Activated CD4-positive, alpha-beta memory T cell treated with anti-CD3 and anti-CD28 coated beads, Interleukin-2, amount 10 ng/mL, durations not matched to agents 7 days and 5 days (primary cell): Measurements from ENCODE around the gene TEX13D. TPM values are rescaled to one million over a fixed set of nuclear protein-coding genes. Genes with fewer than 3 reads are reported as not detected.
"Not testable (repeated sequence)": the region's sequence is repeated elsewhere in the genome, so short reads cannot be mapped to it uniquely, and the experiment has no call there.

Source experiments
- CTCF ChIA-PET: fragments of 350-600 bp; sonication (Branson Sonifier 250); formaldehyde crosslinking; loops from one replicate; lab custom pipeline; 2021; ENCODE audit warnings: antibody characterized with exemption, inconsistent platforms; lab: Charles Lee
- POLR2A ChIA-PET: fragments of 350-600 bp; sonication (Branson Sonifier 250); formaldehyde crosslinking; loops from one replicate; lab custom pipeline; 2021; ENCODE audit warnings: antibody characterized with exemption; lab: Charles Lee
- DNase-seq: peaks from one replicate; pipeline ENCODE4 v3.0.0-alpha.2; 2020
- H3K27ac Mint-ChIP-seq: one replicate; pipeline ENCODE4 v1.8.0; 2021; ENCODE audit warnings: mild to moderate bottlenecking, mixed read lengths
- H3K27me3 Mint-ChIP-seq: one replicate; pipeline ENCODE4 v1.8.0; 2021; ENCODE audit warnings: mixed read lengths
- H3K36me3 Mint-ChIP-seq: one replicate; pipeline ENCODE4 v1.8.0; 2021; ENCODE audit warnings: low read depth, mixed read lengths
- H3K4me1 Mint-ChIP-seq: one replicate; pipeline ENCODE4 v1.8.0; 2021; ENCODE audit warnings: mixed read lengths
- H3K4me3 Mint-ChIP-seq: one replicate; pipeline ENCODE4 v1.8.0; 2021; ENCODE audit warnings: mild to moderate bottlenecking, mixed read lengths
- H3K9me3 Mint-ChIP-seq: one replicate; pipeline ENCODE4 v1.8.0; 2021; ENCODE audit warnings: mixed read lengths
- total RNA-seq, 2 experiments: library from RNA; stranded (reverse); gene quantifications; one replicate each; pipeline ENCODE4 v1.2.3, GENCODE V29; 2021

The TEX13D gene
- total RNA-seq = not detected

DNA sequence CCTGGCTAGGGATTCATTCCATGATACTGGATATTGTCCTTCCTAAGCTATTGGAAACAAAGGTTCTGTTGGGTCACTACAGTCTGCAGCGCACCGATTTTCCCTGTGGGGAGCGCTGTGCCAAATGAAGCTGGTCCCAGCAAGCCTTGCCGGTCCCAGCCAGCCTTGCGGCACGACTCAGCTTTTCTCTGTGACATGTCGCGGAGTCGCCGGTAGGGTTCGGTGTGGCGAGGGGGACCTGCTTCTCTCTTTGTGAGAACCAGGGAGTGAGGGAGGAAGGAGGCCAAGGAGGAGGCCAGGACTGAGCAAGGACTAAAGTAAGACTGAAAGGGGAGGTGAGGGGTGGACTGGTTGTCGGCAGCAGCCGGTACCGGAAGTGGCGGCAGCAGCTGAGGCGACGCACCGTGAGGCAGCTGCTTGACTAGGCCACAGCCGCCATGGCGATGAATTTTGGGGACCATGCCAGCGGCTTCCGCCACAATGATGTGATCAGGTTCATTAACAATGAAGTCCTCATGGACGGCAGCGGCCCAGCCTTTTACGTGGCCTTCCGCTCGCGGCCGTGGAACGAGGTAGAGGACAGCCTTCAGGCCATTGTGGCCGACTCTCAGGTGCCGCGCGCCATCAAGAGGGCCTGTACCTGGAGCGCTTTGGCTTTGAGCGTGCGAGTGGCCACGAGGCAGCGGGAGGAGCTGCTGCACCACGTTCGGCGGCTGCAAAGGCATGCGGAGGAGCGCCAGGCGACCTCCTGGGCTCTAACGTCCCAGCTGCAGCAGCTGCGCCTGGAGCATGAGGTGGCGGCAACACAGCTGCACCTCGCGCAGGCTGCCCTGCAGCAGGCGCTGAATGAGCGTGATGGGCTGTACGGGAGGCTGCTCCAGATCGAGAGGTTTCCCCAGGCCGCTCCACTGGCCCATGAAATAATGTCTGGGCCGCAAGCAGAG is at the start of gene TEX13D:
TEX13D (plus strand) TSS at position 180 of the 944 bp plus-strand sequence; CDS start at position 438, 258 bp downstream.
- no peaks in the 10 kb centered on the region for H3K36me3 Mint-ChIP-seq
- H3K4me1 Mint-ChIP-seq = peaks cover 29% of the 10 kb centered on the region
- H3K4me3 Mint-ChIP-seq = no peak within 1 kb of the TSS
- H3K27ac Mint-ChIP-seq = no peak within 1 kb of the TSS
- ChIA-PET CTCF (no interaction called here), POLR2A (no interaction called here)
- H3K9me3 Mint-ChIP-seq = no peaks in the 10 kb centered on the region
- no peaks in the 10 kb centered on the region for H3K27me3 Mint-ChIP-seq
- DNase-seq = no peak

DNA sequence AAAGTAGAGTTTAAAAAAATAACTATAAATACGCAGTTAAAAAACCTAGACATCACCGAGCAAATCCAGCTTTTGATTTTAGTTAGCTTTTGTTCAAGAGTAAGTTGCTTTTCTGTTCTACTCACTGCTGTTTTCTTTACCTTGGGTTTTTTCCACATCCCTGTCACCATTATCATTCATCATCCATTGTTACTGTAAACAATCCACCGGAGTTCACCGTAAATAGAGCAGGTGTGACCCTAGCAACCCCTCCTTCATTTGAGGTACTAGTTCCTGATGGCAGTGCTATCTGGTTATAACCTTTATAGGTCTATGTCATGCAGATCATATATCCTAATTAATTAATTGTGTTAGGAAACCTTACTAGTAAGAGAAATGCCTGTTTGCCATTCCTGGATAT is 43.0 kb upstream of the TEX13D start:
- ChIA-PET POLR2A (no interaction called here), CTCF (no interaction called here)
- Mint-ChIP-seq H3K4me1 (no peaks in the 10 kb centered on the region), H3K27ac (no peak overlapping the region), H3K4me3 (no peak overlapping the region), H3K9me3 (peaks cover 7% of the 10 kb centered on the region), H3K36me3 (peaks cover 2% of the 10 kb centered on the region), H3K27me3 (no peaks in the 10 kb centered on the region)
- DNase-seq = no peak

DNA sequence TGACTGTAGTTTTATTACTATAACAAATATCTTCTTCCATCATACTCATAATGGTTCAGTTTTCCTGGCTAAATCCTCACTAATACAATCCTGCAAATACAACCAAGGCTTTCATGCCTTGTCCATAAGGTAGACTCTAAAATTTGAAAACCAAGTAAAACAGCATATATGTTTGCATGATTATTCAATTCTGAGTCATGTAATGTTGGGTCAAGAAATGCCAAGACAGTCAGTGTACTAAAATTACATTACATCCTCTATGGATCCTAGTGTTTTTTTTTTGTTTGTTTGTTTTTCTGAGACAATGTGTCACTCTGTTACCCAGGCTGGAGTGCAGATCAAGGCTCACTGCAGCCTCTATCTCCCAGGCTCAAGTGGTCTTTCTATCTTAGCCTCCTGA is 38.6 kb upstream of the TEX13D start:
- POLR2A ChIA-PET = no interaction called here

DNA sequence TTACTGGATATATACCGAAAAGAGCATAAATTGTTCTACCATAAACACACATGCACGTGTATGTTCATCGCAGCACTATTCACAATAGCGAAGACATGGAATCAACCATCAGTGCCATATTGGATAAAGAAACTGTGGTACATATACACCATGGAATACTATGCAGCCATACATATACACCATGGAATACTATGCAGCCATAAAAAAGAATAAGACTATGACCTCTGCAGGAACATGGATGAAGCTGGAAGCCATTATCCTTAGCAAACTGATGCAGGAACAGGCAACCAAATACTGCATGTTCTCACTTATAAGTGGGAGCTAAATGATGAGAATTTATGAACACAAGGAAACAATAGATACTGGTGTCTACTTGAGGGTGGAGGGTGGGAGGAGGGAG is 33.1 kb upstream of the TEX13D start:
- H3K9me3 Mint-ChIP-seq, H3K27me3 Mint-ChIP-seq, H3K36me3 Mint-ChIP-seq, H3K27ac Mint-ChIP-seq, CTCF ChIA-PET, DNase-seq, H3K4me3 Mint-ChIP-seq: not testable (repeated sequence)
- POLR2A ChIA-PET = interaction anchor here (0.7 to 0.9 kb wide), 2 partner anchors 8 to 43 kb away, joined by 3 read pairs; no protein-coding TSS in a partner anchor
- H3K4me1 Mint-ChIP-seq = peaks cover 22% of the 10 kb centered on the region

More for the DNA sequence above, 38.6 kb upstream of the TEX13D start:
- Mint-ChIP-seq H3K27me3 (no peaks in the 10 kb centered on the region), H3K4me3 (no peak overlapping the region), H3K4me1 (no peaks in the 10 kb centered on the region), H3K27ac (no peak overlapping the region), H3K36me3 (peaks cover 4% of the 10 kb centered on the region), H3K9me3 (peaks cover 8% of the 10 kb centered on the region)
- CTCF ChIA-PET = no interaction called here
- no peak for DNase-seq

DNA sequence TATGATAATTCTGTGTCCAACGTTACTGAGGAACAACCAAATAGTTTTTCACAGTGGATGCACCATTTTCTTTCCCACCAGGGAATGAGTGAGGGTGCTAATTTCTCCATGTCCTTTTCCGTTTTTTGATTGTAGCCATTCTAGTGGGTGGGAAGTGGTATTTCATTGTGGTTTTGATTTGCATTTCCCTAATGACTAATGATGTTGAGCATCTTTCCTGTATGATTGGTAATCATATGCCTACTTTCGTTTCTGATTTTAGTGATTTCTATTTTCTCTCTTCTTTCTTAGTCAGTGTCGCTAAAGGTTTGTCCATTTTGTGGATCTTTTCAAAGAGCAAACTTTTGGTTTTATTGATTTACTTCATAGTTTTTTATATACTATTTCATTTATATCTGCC is 32.1 kb upstream of the TEX13D start:
- Mint-ChIP-seq H3K27ac (peak overlapping the region; percentile 68), H3K27me3 (no peaks in the 10 kb centered on the region), H3K9me3 (peaks cover 5% of the 10 kb centered on the region), H3K36me3 (peaks cover 6% of the 10 kb centered on the region), H3K4me1 (peaks cover 22% of the 10 kb centered on the region), H3K4me3 (peak overlapping the region; percentile 59)
- ChIA-PET POLR2A (interaction anchor here (0.9 kb wide), 1 partner anchor 9 kb away, joined by 3 read pairs; no protein-coding TSS in a partner anchor), CTCF (no interaction called here)
- DNase-seq = no peak

DNA sequence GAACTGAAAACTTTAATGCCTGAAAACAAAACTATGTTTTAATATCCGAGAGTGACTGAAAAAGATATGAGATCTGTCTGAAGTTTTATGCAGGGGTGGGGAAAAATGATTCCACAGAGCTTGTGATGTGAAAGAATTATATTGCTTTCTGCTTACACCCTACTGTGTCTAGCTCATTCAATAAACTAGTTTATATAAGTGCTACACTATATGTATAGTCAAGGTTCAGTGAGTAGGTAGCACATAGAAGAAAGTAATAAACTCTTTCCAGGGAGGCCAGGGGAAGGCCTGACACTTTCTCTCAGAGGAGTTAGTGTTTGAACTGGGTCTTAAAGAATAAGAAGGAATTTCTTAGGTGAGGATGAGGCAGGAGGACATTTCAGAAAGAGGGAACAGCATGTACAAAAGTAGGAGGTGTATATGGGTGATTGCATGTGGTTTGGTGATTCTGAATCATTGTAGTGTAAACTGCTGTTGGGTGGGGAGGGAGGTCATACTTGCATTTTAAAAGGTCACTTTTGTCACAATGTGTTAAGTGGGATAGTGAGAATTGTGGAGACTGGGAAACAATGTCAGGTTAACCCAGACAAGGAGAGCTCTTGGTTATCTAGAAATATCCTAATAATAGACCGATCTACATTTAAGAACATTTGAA is 25.1 kb upstream of the TEX13D start:
- Mint-ChIP-seq H3K9me3 (peaks cover 2% of the 10 kb centered on the region), H3K4me1 (peaks cover 7% of the 10 kb centered on the region), H3K36me3 (peaks cover 12% of the 10 kb centered on the region), H3K4me3 (no peak overlapping the region), H3K27me3 (no peaks in the 10 kb centered on the region), H3K27ac (no peak overlapping the region)
- no peak for DNase-seq
- ChIA-PET POLR2A (interaction anchor here (1.4 kb wide), 1 partner anchor 35 kb away, joined by 4 read pairs; no protein-coding TSS in a partner anchor), CTCF (no interaction called here)

DNA sequence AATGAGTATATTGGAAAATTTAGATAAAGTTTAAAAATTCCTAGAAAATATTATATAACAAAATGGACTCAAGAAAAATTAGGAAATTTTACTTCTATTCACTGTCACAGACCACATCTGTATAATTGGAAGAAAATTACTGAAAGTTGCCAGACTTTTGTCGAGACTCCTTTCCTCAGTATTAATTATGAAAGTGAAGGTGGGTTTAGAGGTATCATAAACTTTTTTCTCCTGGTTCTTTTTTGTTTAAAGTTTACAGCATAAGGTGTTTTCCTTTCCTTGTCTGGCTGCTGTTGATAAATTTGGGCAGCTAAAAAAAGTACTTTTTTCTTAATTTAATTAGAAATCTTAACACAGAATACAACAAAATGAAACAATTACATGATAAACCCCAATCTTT is 6.7 kb upstream of the TEX13D start:
- H3K9me3 Mint-ChIP-seq = no peaks in the 10 kb centered on the region

DNA sequence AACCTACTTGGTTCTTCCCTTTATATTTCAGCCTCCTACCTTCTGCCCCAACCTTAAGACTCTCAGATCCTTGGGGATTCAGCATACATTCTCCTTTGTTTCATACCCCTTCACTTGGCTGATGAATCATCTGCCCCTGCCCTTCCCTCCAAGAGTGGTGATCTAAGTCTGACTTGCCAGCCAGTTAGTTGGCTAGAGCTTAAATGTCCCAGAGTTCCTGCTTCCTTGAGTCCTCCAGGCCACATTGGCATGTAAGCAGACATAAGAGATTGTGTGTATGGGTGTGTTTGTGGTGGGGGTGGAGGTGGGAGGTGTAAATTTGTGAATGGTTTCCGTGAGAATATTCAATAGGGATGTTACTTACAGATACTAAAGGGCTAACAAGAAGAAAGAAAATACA is 3.7 kb upstream of the TEX13D start:
- ChIA-PET CTCF (no interaction called here), POLR2A (interaction anchor here (1.8 kb wide), 1 partner anchor 17 kb away, joined by 6 read pairs; the partner anchor contains the start of gene SH2D1A)
- no peak for DNase-seq
- Mint-ChIP-seq H3K36me3 (no peaks in the 10 kb centered on the region), H3K27me3 (no peaks in the 10 kb centered on the region), H3K4me1 (peaks cover 19% of the 10 kb centered on the region), H3K27ac (no peak overlapping the region), H3K4me3 (no peak overlapping the region), H3K9me3 (no peaks in the 10 kb centered on the region)

More for the DNA sequence above, 6.7 kb upstream of the TEX13D start:
- H3K27ac Mint-ChIP-seq = no peak overlapping the region
- ChIA-PET POLR2A (no interaction called here), CTCF (no interaction called here)
- peaks cover 4% of the 10 kb centered on the region for H3K36me3 Mint-ChIP-seq
- no peaks in the 10 kb centered on the region for H3K27me3 Mint-ChIP-seq
- no peak for DNase-seq
- peaks cover 14% of the 10 kb centered on the region for H3K4me1 Mint-ChIP-seq
- H3K4me3 Mint-ChIP-seq = no peak overlapping the region

DNA sequence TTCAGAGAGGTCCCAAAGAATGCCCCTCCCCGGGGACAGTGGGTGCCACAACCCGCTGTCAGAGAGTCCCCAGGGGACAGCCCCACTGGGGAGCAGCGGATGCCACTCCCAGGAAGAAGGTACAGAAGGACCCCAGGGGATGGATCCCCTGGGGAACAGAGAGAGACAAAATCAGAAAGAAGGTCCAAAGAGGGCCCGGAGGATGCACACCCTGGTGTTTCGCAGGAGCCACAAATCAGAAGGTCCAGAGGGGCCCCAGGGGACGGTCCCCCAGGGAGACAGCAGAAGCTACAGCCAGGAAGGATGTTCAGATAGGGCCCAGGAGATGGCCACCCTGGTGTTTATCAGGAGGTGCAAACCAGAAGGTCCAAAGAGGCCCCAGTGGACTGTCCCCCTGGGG is 1.4 kb downstream of the TEX13D start:
- Mint-ChIP-seq H3K27me3 (no peaks in the 10 kb centered on the region), H3K9me3 (no peaks in the 10 kb centered on the region), H3K4me1 (peaks cover 26% of the 10 kb centered on the region), H3K36me3 (no peaks in the 10 kb centered on the region), H3K4me3 (no peak overlapping the region), H3K27ac (no peak overlapping the region)
- CTCF ChIA-PET = no interaction called here
- no peak for DNase-seq
- POLR2A ChIA-PET = no interaction called here

DNA sequence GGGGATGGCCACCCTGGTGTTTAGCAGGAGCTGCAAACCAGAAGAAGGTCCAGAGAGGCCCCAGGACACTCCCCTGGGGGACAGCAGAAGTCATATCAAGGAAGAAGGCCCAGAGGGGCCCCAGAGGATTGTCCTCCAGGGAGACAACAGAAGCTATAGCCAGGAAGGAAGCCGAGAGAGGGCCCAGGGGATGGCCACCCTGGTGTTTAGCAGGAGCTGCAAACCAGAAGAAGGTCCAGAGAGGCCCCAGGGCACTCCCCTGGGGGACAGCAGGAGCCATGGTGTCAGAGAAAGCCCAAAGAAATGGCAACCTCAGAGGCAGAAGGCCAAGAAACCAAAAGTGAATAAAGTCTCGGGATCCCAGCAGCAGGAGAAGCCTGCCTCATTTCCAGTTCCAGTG is 2.1 kb downstream of the TEX13D start:
- H3K27ac Mint-ChIP-seq, POLR2A ChIA-PET, H3K4me3 Mint-ChIP-seq, DNase-seq, CTCF ChIA-PET, H3K9me3 Mint-ChIP-seq, H3K36me3 Mint-ChIP-seq, H3K27me3 Mint-ChIP-seq: not testable (repeated sequence)
- H3K4me1 Mint-ChIP-seq = peaks cover 26% of the 10 kb centered on the region

DNA sequence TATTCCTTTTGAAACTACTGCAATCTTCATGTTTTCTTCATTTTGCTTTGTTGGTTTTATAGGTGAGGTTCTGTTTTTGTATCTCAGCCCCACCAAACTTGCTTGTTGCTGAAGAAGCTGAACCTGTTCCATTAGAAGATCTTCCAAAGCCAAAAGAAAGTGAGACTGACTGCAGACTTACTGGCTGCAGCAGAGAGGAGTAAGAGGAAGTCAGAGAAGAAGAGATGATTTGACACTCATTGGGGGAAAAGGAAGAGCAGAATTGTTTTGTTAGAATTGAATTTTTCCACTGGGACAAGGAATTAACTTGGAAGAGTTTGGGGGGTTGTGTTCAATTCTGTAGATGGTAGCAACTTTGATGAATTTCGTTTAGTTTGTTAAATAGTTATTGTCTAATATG is 3.1 kb downstream of the TEX13D start:
- H3K36me3 Mint-ChIP-seq = no peaks in the 10 kb centered on the region
- H3K4me3 Mint-ChIP-seq = no peak overlapping the region
- no peak for DNase-seq
- ChIA-PET CTCF (no interaction called here), POLR2A (interaction anchor here (1.4 kb wide), 1 partner anchor 11 kb away, joined by 5 read pairs; the partner anchor contains the start of gene SH2D1A)
- peaks cover 22% of the 10 kb centered on the region for H3K4me1 Mint-ChIP-seq
- H3K27ac Mint-ChIP-seq = no peak overlapping the region
- no peaks in the 10 kb centered on the region for H3K27me3 Mint-ChIP-seq
- no peaks in the 10 kb centered on the region for H3K9me3 Mint-ChIP-seq

DNA sequence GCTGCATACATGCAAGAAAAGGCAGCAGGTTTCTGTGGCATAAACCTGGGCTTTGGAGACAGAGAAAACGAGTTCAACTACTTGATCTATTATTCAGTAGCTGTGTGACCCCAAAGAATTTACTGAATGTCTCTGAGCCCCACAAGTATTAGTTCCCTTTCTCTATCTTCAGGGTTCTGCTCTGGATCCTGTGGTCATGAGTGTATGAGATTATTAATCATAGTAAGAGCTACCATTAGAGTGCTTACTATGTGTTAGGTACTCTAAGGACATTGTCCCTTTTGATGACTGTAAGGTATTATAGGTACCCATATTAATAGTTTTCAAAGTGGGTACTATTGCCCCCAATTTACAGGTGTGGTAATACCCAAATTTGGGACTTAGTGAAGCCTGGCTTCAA is 5.5 kb downstream of the TEX13D start:
- Mint-ChIP-seq H3K4me1 (peaks cover 36% of the 10 kb centered on the region), H3K27ac (no peak overlapping the region), H3K9me3 (no peaks in the 10 kb centered on the region), H3K36me3 (no peaks in the 10 kb centered on the region), H3K27me3 (no peaks in the 10 kb centered on the region), H3K4me3 (no peak overlapping the region)
- no peak for DNase-seq
- ChIA-PET CTCF (no interaction called here), POLR2A (interaction anchor here (1.0 to 1.4 kb wide), 2 partner anchors 10 to 21 kb away, joined by 3 read pairs; no protein-coding TSS in a partner anchor)
